Measurements from ENCODE around the gene KLK2. TPM values are rescaled to one million over a fixed set of nuclear protein-coding genes. Genes with fewer than 3 reads are reported as not detected.

Gene KLK2
- polyA plus RNA-seq, 1 experiment: not detected

DNA sequence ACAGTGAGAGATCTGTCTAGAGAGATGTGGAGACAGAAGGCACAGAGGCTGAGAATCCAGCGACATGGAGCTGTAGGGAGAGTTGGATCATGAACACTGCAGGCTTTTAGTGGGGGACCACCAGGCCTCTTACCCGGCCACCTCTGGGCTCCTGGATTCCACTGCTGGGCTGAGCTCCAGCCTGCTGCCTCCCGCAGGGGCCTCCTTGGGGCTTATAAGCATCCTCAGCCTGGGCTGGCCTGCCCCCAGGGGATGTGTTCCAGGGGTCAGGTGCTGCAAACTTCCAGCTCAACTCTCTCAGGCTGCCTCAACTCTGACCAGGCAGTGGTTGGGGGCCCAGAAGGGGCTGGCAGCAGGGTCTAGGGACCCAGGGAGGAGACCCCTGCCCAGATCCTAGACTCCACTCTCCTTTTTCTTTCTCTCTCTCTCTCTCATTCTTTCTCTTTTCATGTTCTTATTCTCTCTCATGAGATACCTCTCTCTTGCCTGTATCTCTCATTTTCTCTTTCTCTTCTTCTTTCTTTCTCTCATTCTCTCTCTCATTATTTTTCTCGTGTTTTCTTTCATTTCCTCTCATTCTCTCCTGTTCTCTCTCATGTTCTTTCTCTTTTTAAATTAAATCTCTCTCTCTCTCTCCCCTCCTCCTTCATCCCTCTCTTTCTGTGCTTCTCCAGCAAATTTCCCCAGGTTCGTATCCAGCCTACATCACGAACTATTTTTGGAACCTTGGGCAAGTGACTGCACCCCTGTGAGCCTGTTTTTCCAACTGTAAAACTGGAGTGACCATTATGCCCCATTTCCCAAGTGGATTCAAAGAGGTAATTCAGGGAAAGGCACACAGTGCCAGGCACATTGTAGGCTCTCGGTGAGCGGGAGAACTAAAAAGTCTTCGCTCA is 38.2 kb downstream of the KLK2 start, which contains the start of gene KLK4:
Gene KLK4, minus strand, starts transcription at position 190 of the 896 bp plus-strand sequence. CDS start 657 bp downstream, outside the sequence.
- no peak for TF ChIP-seq CTCF (IDR thresholded peaks at IDR 0.05; ENCODE audit: low read depth, low read length)
- peaks cover 4% of the 10 kb centered on the region; the same call in 1 of the 2 replicates for H3K9me3 ChIP-seq (ENCODE audit: control insufficient read depth, insufficient read depth, low read length)
- ChIA-PET POLR2A (interaction anchor here (0.6 kb wide), 1 partner anchor 246 kb away, joined by 4 read pairs; no protein-coding TSS in a partner anchor), CTCF (interaction anchor here (1.0 kb wide), 1 partner anchor 10 kb away, joined by 3 read pairs; no protein-coding TSS in a partner anchor)
- no peak within 1 kb of the TSS for H3K4me3 ChIP-seq (ENCODE audit: low read depth, low read length)
- H3K27ac ChIP-seq (ENCODE audit: low read depth, low read length): no peak within 1 kb of the TSS
- peaks cover 11% of the 10 kb centered on the region for H3K27me3 ChIP-seq (ENCODE audit: control insufficient read depth, insufficient read depth, low read length)
- DNase-seq (ENCODE audit: low read depth, low spot score): no peak

DNA sequence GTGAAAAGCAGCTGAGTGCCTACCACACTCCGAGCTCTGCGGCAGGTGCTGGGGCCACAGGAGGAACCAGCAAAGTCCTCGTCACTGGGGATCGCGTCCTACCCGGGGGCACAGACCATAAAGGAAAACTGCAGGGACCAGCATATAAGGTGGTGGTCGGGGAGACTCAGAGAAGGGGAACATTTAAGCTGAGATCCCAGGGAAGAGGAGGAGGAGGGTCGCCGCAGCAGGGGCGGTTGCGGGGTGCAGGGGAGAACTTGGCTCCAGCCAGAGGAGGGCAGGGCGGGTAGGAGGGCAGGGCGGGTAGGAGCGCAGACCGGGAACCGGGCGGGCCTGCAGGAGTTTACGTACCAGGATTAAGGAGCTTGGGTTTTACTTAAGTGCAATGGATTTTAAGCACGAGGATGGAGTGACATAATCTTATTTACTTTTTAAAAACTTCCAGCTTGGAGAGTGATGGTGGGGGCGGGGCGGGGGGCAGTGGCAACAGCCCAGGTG is 38.9 kb downstream of the KLK2 start:
- ChIA-PET POLR2A (no interaction called here), CTCF (interaction anchor here (1.0 kb wide), 1 partner anchor 9 kb away, joined by 3 read pairs; no protein-coding TSS in a partner anchor)
- no peak overlapping the region for H3K4me3 ChIP-seq (ENCODE audit: low read depth, low read length)
- DNase-seq (ENCODE audit: low read depth, low spot score): no peak
- H3K9me3 ChIP-seq (ENCODE audit: control insufficient read depth, insufficient read depth, low read length): peaks cover 4% of the 10 kb centered on the region; the same call in 1 of the 2 replicates
- TF ChIP-seq CTCF (IDR thresholded peaks at IDR 0.05; ENCODE audit: low read depth, low read length): no peak
- H3K27ac ChIP-seq (ENCODE audit: low read depth, low read length): no peak overlapping the region
- peaks cover 11% of the 10 kb centered on the region for H3K27me3 ChIP-seq (ENCODE audit: control insufficient read depth, insufficient read depth, low read length)

DNA sequence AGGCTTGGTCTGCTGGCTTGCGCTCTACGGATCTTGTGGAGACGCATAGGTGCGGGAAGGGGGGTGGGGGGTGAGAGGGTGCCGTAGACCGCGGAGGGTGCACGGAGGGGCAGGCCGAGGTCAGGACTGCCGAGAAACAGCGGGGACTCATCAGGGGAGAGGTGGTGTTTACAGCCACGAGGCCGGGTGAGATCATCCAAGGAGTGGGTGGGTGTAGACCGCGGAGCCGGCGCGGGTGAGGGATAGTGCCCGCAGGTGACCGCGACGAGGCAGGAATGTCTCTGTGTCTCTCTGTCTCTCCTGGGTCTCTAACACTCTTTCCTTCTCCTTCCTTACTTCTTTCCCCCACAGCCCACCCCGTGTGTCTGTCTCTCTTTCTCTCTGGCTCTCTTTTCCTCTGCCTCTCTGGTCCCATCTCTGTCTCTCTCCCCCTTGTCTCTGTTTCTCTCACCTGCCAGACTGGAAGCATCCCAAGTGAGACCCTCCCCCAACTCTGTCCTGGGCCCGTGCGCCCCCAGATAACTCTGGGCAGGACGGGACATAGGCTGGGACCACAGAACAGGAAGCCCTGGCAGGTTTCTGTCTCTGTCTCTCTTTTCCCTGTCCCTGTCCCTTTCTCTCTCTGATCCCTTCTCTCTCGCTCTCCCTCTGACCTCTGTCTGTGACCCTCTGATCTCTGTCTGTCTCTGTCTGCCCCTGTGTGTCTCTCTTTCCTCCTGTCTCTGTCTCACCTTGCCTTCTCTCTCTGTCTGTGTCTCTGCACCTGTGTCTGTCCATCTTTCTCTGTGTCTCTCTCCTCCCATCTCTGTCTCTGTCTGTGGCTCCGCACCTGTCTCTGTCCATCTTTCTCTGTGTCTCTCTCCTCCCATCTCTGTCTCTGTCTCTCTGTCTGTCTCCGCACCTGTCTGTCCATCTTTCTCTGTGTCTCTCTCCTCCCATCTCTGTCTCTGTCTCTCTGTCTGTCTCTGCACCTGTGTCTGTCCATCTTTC is 39.8 kb downstream of the KLK2 start:
- TF ChIP-seq CTCF (IDR thresholded peaks at IDR 0.05; ENCODE audit: low read depth, low read length): no peak
- CTCF ChIA-PET: interaction anchor here (1.0 kb wide), 1 partner anchor 8 kb away, joined by 3 read pairs; no protein-coding TSS in a partner anchor
- no peak overlapping the region for H3K4me3 ChIP-seq (ENCODE audit: low read depth, low read length)
- H3K9me3 ChIP-seq (ENCODE audit: control insufficient read depth, insufficient read depth, low read length): peaks cover 4% of the 10 kb centered on the region; the same call in 1 of the 2 replicates
- peaks cover 11% of the 10 kb centered on the region for H3K27me3 ChIP-seq (ENCODE audit: control insufficient read depth, insufficient read depth, low read length)
- POLR2A ChIA-PET: no interaction called here
- no peak overlapping the region for H3K27ac ChIP-seq (ENCODE audit: low read depth, low read length)
- no peak for DNase-seq (ENCODE audit: low read depth, low spot score)

DNA sequence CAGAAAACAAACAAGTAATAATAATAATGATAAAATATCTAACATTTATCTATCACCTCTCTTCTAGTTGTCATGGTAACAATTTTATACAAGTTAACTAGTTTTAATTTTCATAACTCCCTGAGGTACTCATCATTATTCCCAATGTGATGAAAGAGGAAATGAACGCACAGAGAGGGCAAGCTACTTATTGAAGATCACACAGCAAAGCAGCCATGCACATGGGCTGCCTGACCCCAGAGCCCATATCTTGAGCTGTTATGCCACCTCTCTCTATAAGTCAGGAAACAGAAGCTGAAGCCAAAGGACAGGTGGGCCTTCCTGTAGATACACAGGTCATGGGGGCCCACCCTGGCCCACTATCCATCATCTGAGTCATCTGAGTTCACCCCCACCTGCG is 42.8 kb downstream of the KLK2 start:
- POLR2A ChIA-PET: no interaction called here
- no peaks in the 10 kb centered on the region for H3K9me3 ChIP-seq (ENCODE audit: control insufficient read depth, insufficient read depth, low read length)
- CTCF ChIA-PET: interaction anchor here (0.6 kb wide), 1 partner anchor 181 kb away, joined by 6 read pairs; no protein-coding TSS in a partner anchor
- H3K4me3 ChIP-seq (ENCODE audit: low read depth, low read length): no peak overlapping the region
- H3K27me3 ChIP-seq (ENCODE audit: control insufficient read depth, insufficient read depth, low read length): peaks cover 11% of the 10 kb centered on the region
- H3K27ac ChIP-seq (ENCODE audit: low read depth, low read length): no peak overlapping the region
- TF ChIP-seq CTCF (IDR thresholded peaks at IDR 0.05; ENCODE audit: low read depth, low read length): no peak
- no peak for DNase-seq (ENCODE audit: low read depth, low spot score)
